ENCODE data around the gene PTPRT.

DNA sequence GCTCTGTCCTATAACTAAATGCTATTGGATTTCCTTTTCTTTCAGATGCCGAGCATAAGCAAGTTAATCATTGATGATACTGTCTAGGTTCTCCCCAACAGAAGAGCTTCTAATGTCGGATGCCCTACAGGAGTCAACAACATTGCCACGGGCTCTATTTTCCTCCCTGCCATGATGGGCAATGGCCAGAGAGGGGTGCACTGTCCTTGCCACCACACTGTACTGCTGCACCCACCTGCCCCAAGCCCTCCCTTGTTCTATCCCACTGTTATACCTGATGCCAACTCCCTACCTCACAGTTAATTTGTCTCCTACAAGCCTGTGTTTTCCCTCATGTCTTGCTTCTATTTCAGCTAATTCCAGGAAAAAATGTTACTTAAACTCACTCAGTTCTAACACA, 797.9 kb downstream of the PTPRT start:
- TF ChIP-seq, protein P1, sequence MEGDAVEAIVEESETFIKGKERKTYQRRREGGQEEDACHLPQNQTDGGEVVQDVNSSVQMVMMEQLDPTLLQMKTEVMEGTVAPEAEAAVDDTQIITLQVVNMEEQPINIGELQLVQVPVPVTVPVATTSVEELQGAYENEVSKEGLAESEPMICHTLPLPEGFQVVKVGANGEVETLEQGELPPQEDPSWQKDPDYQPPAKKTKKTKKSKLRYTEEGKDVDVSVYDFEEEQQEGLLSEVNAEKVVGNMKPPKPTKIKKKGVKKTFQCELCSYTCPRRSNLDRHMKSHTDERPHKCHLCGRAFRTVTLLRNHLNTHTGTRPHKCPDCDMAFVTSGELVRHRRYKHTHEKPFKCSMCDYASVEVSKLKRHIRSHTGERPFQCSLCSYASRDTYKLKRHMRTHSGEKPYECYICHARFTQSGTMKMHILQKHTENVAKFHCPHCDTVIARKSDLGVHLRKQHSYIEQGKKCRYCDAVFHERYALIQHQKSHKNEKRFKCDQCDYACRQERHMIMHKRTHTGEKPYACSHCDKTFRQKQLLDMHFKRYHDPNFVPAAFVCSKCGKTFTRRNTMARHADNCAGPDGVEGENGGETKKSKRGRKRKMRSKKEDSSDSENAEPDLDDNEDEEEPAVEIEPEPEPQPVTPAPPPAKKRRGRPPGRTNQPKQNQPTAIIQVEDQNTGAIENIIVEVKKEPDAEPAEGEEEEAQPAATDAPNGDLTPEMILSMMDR (IDR thresholded peaks at IDR 0.05), result no peak
- TF ChIP-seq, protein P2, sequence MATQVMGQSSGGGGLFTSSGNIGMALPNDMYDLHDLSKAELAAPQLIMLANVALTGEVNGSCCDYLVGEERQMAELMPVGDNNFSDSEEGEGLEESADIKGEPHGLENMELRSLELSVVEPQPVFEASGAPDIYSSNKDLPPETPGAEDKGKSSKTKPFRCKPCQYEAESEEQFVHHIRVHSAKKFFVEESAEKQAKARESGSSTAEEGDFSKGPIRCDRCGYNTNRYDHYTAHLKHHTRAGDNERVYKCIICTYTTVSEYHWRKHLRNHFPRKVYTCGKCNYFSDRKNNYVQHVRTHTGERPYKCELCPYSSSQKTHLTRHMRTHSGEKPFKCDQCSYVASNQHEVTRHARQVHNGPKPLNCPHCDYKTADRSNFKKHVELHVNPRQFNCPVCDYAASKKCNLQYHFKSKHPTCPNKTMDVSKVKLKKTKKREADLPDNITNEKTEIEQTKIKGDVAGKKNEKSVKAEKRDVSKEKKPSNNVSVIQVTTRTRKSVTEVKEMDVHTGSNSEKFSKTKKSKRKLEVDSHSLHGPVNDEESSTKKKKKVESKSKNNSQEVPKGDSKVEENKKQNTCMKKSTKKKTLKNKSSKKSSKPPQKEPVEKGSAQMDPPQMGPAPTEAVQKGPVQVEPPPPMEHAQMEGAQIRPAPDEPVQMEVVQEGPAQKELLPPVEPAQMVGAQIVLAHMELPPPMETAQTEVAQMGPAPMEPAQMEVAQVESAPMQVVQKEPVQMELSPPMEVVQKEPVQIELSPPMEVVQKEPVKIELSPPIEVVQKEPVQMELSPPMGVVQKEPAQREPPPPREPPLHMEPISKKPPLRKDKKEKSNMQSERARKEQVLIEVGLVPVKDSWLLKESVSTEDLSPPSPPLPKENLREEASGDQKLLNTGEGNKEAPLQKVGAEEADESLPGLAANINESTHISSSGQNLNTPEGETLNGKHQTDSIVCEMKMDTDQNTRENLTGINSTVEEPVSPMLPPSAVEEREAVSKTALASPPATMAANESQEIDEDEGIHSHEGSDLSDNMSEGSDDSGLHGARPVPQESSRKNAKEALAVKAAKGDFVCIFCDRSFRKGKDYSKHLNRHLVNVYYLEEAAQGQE (IDR thresholded peaks at IDR 0.05; ENCODE audit: insufficient read depth in 1 of 2, low read depth in 2 of 2, low read length in 1 of 2), result no peak
- no peak for TF ChIP-seq SIN3A (IDR thresholded peaks at IDR 0.05; ENCODE audit: borderline replicate concordance, insufficient read depth, low read depth, low read length)
- TF ChIP-seq POLR2AphosphoS5 (IDR thresholded peaks at IDR 0.05; ENCODE audit: low read depth, low read length), result no peak
- no peak for TF ChIP-seq TCF7L2 (IDR thresholded peaks at IDR 0.05; ENCODE audit: low read depth, low read length)

Data from Panc1 (cell line).